Eye (tissue), 1 donor: Measurements from ENCODE around the gene SSBP2.
A peak's percentile ranks its signal among the peaks of the same experiment; 100 is the strongest.
"Not testable (repeated sequence)": the region's sequence is repeated elsewhere in the genome, so short reads cannot be mapped to it uniquely, and the experiment has no call there.

ENCODE experiments used
- DNase-seq: peaks from one replicate; pipeline ENCODE4 v3.0.0-alpha.2; 2015

SSBP2 gene

GRCh38 chr5:81519217-81519905 is 231.5 kb downstream of the SSBP2 start:
- DNase-seq = no peak

GRCh38 chr5:81517462-81517861 is 233.4 kb downstream of the SSBP2 start:
- no peak for DNase-seq

GRCh38 chr5:81516091-81516490 is 234.8 kb downstream of the SSBP2 start:
- DNase-seq = no peak

GRCh38 chr5:81513982-81514381 is 236.9 kb downstream of the SSBP2 start:
- DNase-seq = no peak

- DNase-seq = no peak
These were observed 237.4 kb downstream of the SSBP2 start for GRCh38 chr5:81513473-81513872.

- DNase-seq = peak; percentile 87
These were observed 243.9 kb downstream of the SSBP2 start for GRCh38 chr5:81506900-81507588.

GRCh38 chr5:81506378-81506777 is 244.5 kb downstream of the SSBP2 start:
- no peak for DNase-seq

GRCh38 chr5:81505672-81506071 is 245.2 kb downstream of the SSBP2 start:
- no peak for DNase-seq

GRCh38 chr5:81503602-81504001 is 247.3 kb downstream of the SSBP2 start:
- not testable (repeated sequence) for DNase-seq

- DNase-seq = no peak
These were observed 255.6 kb downstream of the SSBP2 start for GRCh38 chr5:81495286-81495685.

GRCh38 chr5:81488862-81489261 is 262.0 kb downstream of the SSBP2 start:
- DNase-seq = no peak

GRCh38 chr5:81486711-81487110 is 264.2 kb downstream of the SSBP2 start:
- DNase-seq = peak; percentile 51

GRCh38 chr5:81482595-81482994 is 268.3 kb downstream of the SSBP2 start:
- no peak for DNase-seq

- not testable (repeated sequence) for DNase-seq
These were observed 277.5 kb downstream of the SSBP2 start for GRCh38 chr5:81473395-81473794.

- DNase-seq = no peak
These were observed 281.2 kb downstream of the SSBP2 start for GRCh38 chr5:81469676-81470075.

GRCh38 chr5:81450940-81451339 is 300.0 kb downstream of the SSBP2 start:
- no peak for DNase-seq

GRCh38 chr5:81435023-81435422 is 315.9 kb downstream of the SSBP2 start:
- no peak for DNase-seq

- no peak for DNase-seq
These were observed 320.9 kb downstream of the SSBP2 start for GRCh38 chr5:81429985-81430384.

GRCh38 chr5:81429363-81429762 is 321.5 kb downstream of the SSBP2 start:
- no peak for DNase-seq

- DNase-seq = no peak
These were observed 322.0 kb downstream of the SSBP2 start for GRCh38 chr5:81428861-81429260.

GRCh38 chr5:81428446-81428845 is 322.5 kb downstream of the SSBP2 start:
- no peak for DNase-seq

GRCh38 chr5:81427566-81427965 is 323.3 kb downstream of the SSBP2 start:
- DNase-seq = no peak

GRCh38 chr5:81426359-81427030 is 324.4 kb downstream of the SSBP2 start:
- no peak for DNase-seq

- DNase-seq = peak; percentile 73
These were observed 325.3 kb downstream of the SSBP2 start for GRCh38 chr5:81425569-81425968.
